ENCODE results near the gene LRRN4CL.
"Not testable (repeated sequence)": the region's sequence is repeated elsewhere in the genome, so short reads cannot be mapped to it uniquely, and the experiment has no call there.

LRRN4CL gene

DNA sequence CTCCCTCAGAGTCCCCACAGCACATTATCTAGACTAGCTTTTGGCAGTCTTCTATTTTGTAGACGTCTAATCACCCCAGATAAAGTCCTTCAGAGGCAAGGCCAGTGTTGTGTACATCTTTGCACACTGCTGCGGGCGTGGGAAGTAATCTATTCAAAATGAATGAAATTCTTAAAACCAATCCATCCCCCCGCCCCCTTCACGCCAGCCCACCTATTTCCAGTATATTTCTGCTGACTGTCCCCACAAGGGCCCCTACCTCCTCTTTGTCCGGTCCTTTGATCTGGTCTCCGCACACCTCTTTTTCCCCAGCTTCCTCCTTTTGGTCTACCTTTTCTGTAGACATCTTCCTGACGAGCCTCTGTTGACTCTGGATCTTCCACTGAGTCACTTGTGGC, 17.5 kb upstream of the LRRN4CL start:
- peak overlapping the region; percentile 87 for H3K27ac ChIP-seq (ENCODE audit: low read depth, low read length)
- H3K4me1 ChIP-seq (ENCODE audit: control insufficient read depth, insufficient read depth, low read length): peaks cover 17% of the 10 kb centered on the region
- H3K4me3 ChIP-seq (ENCODE audit: low read length): peak overlapping the region; percentile 87
- H3K27me3 ChIP-seq (ENCODE audit: control insufficient read depth, insufficient read depth, low read length): no peaks in the 10 kb centered on the region
- H3K36me3 ChIP-seq (ENCODE audit: control insufficient read depth, insufficient read depth, low read length): no peaks in the 10 kb centered on the region
- peak overlapping the region; percentile 53 for H3K9ac ChIP-seq (ENCODE audit: low read length)

DNA sequence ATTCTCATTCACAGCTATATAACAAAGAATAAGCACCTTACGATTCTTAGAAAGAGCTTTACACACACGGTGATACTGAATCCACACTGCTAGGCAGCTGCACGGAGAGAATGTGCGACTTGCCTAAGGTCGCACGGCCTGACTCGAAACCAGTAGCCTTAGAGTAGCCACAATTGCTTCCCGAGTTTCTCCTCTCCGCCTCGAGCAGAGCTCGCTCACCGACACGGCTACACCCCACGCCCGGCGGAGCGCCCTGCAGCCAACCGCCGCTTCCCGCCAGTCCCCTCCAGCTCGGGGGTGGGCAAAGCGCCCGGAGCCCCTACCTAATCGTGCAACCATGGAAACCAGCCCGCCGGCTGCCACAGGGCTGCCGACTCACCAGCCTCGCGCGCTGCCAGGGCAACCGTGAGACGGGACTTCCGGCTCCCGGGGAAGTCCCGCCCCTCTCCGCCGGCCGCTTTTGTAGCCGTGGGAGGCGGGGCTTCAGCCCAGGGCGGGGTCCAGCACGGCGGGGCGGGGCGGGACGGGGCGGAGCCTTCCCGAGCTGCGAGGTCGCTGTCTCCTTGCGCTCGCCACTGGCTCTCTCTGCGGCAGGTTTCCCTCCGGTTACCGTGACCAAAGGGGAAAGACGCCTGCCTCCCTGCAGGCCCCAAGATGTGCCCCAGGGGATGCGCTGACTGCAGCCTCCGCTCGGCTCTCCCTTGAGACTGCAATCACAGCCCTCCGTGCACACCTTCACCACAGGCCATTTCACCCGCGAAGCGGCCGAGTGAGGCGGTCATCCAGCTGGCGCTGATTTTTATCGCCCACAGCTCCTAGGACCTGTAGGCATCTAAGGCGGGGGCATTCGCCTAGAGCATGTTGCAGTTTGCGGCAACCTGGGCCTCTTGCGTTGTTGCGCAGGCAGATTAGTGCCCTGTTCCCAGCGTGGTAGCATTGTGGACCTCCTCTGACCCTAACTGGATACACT, 16.8 kb upstream of the LRRN4CL start:
- H3K36me3 ChIP-seq (ENCODE audit: control insufficient read depth, insufficient read depth, low read length): no peaks in the 10 kb centered on the region
- peak overlapping the region; percentile 53 for H3K9ac ChIP-seq (ENCODE audit: low read length)
- peak overlapping the region; percentile 91 for H3K4me3 ChIP-seq (ENCODE audit: low read length)
- peaks cover 17% of the 10 kb centered on the region for H3K4me1 ChIP-seq (ENCODE audit: control insufficient read depth, insufficient read depth, low read length)
- H3K27ac ChIP-seq (ENCODE audit: low read depth, low read length): peak overlapping the region; percentile 87
- no peaks in the 10 kb centered on the region for H3K27me3 ChIP-seq (ENCODE audit: control insufficient read depth, insufficient read depth, low read length)

GRCh38 chr11:62705413-62705812, 16.1 kb upstream of the LRRN4CL start:
- no peaks in the 10 kb centered on the region for H3K36me3 ChIP-seq (ENCODE audit: control insufficient read depth, insufficient read depth, low read length)
- H3K4me1 ChIP-seq (ENCODE audit: control insufficient read depth, insufficient read depth, low read length): peaks cover 17% of the 10 kb centered on the region
- H3K27me3 ChIP-seq (ENCODE audit: control insufficient read depth, insufficient read depth, low read length): no peaks in the 10 kb centered on the region
- peak overlapping the region; percentile 91 for H3K4me3 ChIP-seq (ENCODE audit: low read length)
- peak overlapping the region; percentile 71 for H3K27ac ChIP-seq (ENCODE audit: low read depth, low read length)
- peak overlapping the region; percentile 29 for H3K9ac ChIP-seq (ENCODE audit: low read length)

DNA sequence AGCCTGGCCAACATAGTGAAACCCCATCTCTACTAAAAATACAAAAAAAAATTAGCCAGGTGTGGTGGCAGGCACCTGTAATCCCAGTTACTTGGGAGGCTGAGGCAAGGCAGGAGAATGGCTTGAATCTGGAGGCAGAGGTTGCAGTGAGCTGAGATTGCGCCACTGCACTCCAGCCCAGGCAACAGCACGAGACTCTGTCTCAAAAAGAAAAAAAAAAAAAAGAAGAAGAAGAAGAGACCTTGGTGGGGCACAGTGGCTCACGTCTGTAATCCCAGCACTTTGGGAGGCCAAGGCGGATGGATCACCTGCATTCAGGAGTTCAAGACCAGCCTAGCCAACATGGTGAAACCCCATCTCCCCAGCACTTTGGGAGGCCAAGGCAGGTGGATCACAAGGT, 14.6 kb upstream of the LRRN4CL start:
- not testable (repeated sequence) for H3K36me3 ChIP-seq (ENCODE audit: control insufficient read depth, insufficient read depth, low read length); H3K4me3 ChIP-seq (ENCODE audit: low read length); H3K27me3 ChIP-seq (ENCODE audit: control insufficient read depth, insufficient read depth, low read length); H3K9ac ChIP-seq (ENCODE audit: low read length); H3K27ac ChIP-seq (ENCODE audit: low read depth, low read length)
- peaks cover 12% of the 10 kb centered on the region for H3K4me1 ChIP-seq (ENCODE audit: control insufficient read depth, insufficient read depth, low read length)

GRCh38 chr11:62702246-62702645, 12.9 kb upstream of the LRRN4CL start:
- H3K27ac ChIP-seq (ENCODE audit: low read depth, low read length): no peak overlapping the region
- no peaks in the 10 kb centered on the region for H3K27me3 ChIP-seq (ENCODE audit: control insufficient read depth, insufficient read depth, low read length)
- H3K4me1 ChIP-seq (ENCODE audit: control insufficient read depth, insufficient read depth, low read length): peaks cover 7% of the 10 kb centered on the region
- H3K9ac ChIP-seq (ENCODE audit: low read length): no peak overlapping the region
- H3K36me3 ChIP-seq (ENCODE audit: control insufficient read depth, insufficient read depth, low read length): no peaks in the 10 kb centered on the region
- H3K4me3 ChIP-seq (ENCODE audit: low read length): no peak overlapping the region

GRCh38 chr11:62694455-62695167, 5.3 kb upstream of the LRRN4CL start:
- Histone ChIP-seq H3K4me3 (ENCODE audit: low read length) (no peak overlapping the region), H3K9ac (ENCODE audit: low read length) (no peak overlapping the region), H3K36me3 (ENCODE audit: control insufficient read depth, insufficient read depth, low read length) (peaks cover 14% of the 10 kb centered on the region), H3K27ac (ENCODE audit: low read depth, low read length) (no peak overlapping the region), H3K27me3 (ENCODE audit: control insufficient read depth, insufficient read depth, low read length) (no peaks in the 10 kb centered on the region), H3K4me1 (ENCODE audit: control insufficient read depth, insufficient read depth, low read length) (no peaks in the 10 kb centered on the region)

GRCh38 chr11:62693624-62694023, 4.3 kb upstream of the LRRN4CL start:
- peaks cover 14% of the 10 kb centered on the region for H3K36me3 ChIP-seq (ENCODE audit: control insufficient read depth, insufficient read depth, low read length)
- H3K9ac ChIP-seq (ENCODE audit: low read length); H3K4me1 ChIP-seq (ENCODE audit: control insufficient read depth, insufficient read depth, low read length); H3K27ac ChIP-seq (ENCODE audit: low read depth, low read length); H3K4me3 ChIP-seq (ENCODE audit: low read length); H3K27me3 ChIP-seq (ENCODE audit: control insufficient read depth, insufficient read depth, low read length): not testable (repeated sequence)

DNA sequence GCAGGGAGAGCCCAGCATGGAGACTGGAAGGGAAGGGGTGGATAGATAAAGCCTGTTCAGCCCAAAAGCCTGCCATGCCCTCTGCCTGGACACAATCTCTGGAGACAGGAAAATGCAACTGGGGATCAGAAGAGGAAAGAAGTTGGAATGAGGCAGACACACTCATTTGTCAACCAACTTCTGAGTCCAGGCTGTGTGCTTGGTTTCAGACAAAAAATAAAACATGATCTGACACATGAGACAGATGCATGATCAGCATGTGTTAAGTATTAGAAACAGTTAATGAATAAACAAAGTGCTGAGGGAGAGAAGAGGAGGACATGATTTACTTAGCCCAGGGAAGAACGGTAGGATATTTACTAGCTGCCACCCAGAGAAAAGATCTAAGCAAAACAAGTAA, 839 bp downstream of the LRRN4CL start:
- H3K4me1 ChIP-seq (ENCODE audit: control insufficient read depth, insufficient read depth, low read length): peaks cover 2% of the 10 kb centered on the region
- peak overlapping the region; percentile 49 for H3K4me3 ChIP-seq (ENCODE audit: low read length)
- peak overlapping the region; percentile 36 for H3K27ac ChIP-seq (ENCODE audit: low read depth, low read length)
- no peak overlapping the region for H3K9ac ChIP-seq (ENCODE audit: low read length)
- peaks cover 14% of the 10 kb centered on the region for H3K36me3 ChIP-seq (ENCODE audit: control insufficient read depth, insufficient read depth, low read length)
- H3K27me3 ChIP-seq (ENCODE audit: control insufficient read depth, insufficient read depth, low read length): peaks cover 5% of the 10 kb centered on the region

- peaks cover 12% of the 10 kb centered on the region for H3K36me3 ChIP-seq (ENCODE audit: control insufficient read depth, insufficient read depth, low read length)
- H3K9ac ChIP-seq (ENCODE audit: low read length): no peak overlapping the region
- peaks cover 5% of the 10 kb centered on the region for H3K27me3 ChIP-seq (ENCODE audit: control insufficient read depth, insufficient read depth, low read length)
- H3K4me1 ChIP-seq (ENCODE audit: control insufficient read depth, insufficient read depth, low read length): peaks cover 2% of the 10 kb centered on the region
- H3K4me3 ChIP-seq (ENCODE audit: low read length): peak overlapping the region; percentile 49
- H3K27ac ChIP-seq (ENCODE audit: low read depth, low read length): peak overlapping the region; percentile 37
Measured at GRCh38 chr11:62687508-62688396, 1.6 kb downstream of the LRRN4CL start.

GRCh38 chr11:62682518-62682917, 6.8 kb downstream of the LRRN4CL start:
- H3K36me3 ChIP-seq (ENCODE audit: control insufficient read depth, insufficient read depth, low read length): peaks cover 4% of the 10 kb centered on the region
- peaks cover 7% of the 10 kb centered on the region for H3K4me1 ChIP-seq (ENCODE audit: control insufficient read depth, insufficient read depth, low read length)
- no peak overlapping the region for H3K27ac ChIP-seq (ENCODE audit: low read depth, low read length)
- no peak overlapping the region for H3K4me3 ChIP-seq (ENCODE audit: low read length)
- no peak overlapping the region for H3K9ac ChIP-seq (ENCODE audit: low read length)
- H3K27me3 ChIP-seq (ENCODE audit: control insufficient read depth, insufficient read depth, low read length): no peaks in the 10 kb centered on the region

GRCh38 chr11:62680825-62681240, 8.5 kb downstream of the LRRN4CL start:
- Histone ChIP-seq H3K4me1 (ENCODE audit: control insufficient read depth, insufficient read depth, low read length) (peaks cover 7% of the 10 kb centered on the region), H3K36me3 (ENCODE audit: control insufficient read depth, insufficient read depth, low read length) (peaks cover 9% of the 10 kb centered on the region), H3K27ac (ENCODE audit: low read depth, low read length) (no peak overlapping the region), H3K9ac (ENCODE audit: low read length) (no peak overlapping the region), H3K4me3 (ENCODE audit: low read length) (no peak overlapping the region), H3K27me3 (ENCODE audit: control insufficient read depth, insufficient read depth, low read length) (no peaks in the 10 kb centered on the region)

Data from rectal smooth muscle tissue (tissue), 1 donor.